Measurements from ENCODE around the gene TRIM41. TPM values are rescaled to one million over a fixed set of nuclear protein-coding genes. Genes with fewer than 3 reads are reported as not detected.

The TRIM41 gene
- total and polyA plus RNA-seq, 2 of the 13 experiments (the other 11 are each of a cell fraction or from before 2014, with no cell fraction given): 10.2 to 16.7 TPM

GRCh38 chr5:181243564-181244343 lies 20.7 kb downstream of the TRIM41 start, which contains the start of gene RACK1 (continued):
- TF ChIP-seq ZNF670 (CRISPR knock-in tag; IDR thresholded peaks at IDR 0.05; ENCODE audit: borderline replicate concordance): no peak
- TF ChIP-seq DMAP1 (CRISPR knock-in tag; IDR thresholded peaks at IDR 0.05): peak; percentile 96
- TF ChIP-seq TBX2 (CRISPR knock-in tag; IDR thresholded peaks at IDR 0.05; ENCODE audit: borderline replicate concordance): no peak
- peak; percentile 61; the same call in 1 of the 2 replicates for TF ChIP-seq KDM5A (IDR thresholded peaks at IDR 0.05; ENCODE audit: borderline replicate concordance, low read length)
- TF ChIP-seq SIN3A (IDR thresholded peaks at IDR 0.05; ENCODE audit: borderline replicate concordance, low read depth, low read length): 0 out of 2 replicates have a peak, but pooled peaks have one; percentile 29
- TF ChIP-seq NFATC3 (CRISPR knock-in tag; IDR thresholded peaks at IDR 0.05): peak; percentile 35; the same call in 1 of the 2 replicates
- TF ChIP-seq THAP7 (CRISPR knock-in tag; IDR thresholded peaks at IDR 0.05): peak; percentile 98; the same call in 1 of the 2 replicates
- peak; percentile 51; the same call in 1 of the 2 replicates for TF ChIP-seq ZNF564 (CRISPR knock-in tag; IDR thresholded peaks at IDR 0.05)
- TF ChIP-seq TOPORS (CRISPR knock-in tag; IDR thresholded peaks at IDR 0.05): peak; percentile 45; the same call in 1 of the 2 replicates
- no peak for TF ChIP-seq NFE2L1 (CRISPR knock-in tag; IDR thresholded peaks at IDR 0.05; ENCODE audit: borderline replicate concordance)
- TF ChIP-seq CREM (IDR thresholded peaks at IDR 0.05): peak; percentile 84
- no peak for TF ChIP-seq CREM (CRISPR knock-in tag; IDR thresholded peaks at IDR 0.05)
- 0 out of 2 replicates have a peak, but pooled peaks have one; percentile 19 for TF ChIP-seq NCOA2 (CRISPR knock-in tag; IDR thresholded peaks at IDR 0.05)
- peak; percentile 78; the same call in 1 of the 2 replicates for TF ChIP-seq BHLHE40 (IDR thresholded peaks at IDR 0.05; ENCODE audit: low read length)
- 0 out of 2 replicates have a peak, but pooled peaks have one; percentile 44 for TF ChIP-seq ZNF841 (CRISPR knock-in tag; IDR thresholded peaks at IDR 0.05; ENCODE audit: borderline replicate concordance)
- TF ChIP-seq BORCS8-MEF2B (CRISPR knock-in tag; IDR thresholded peaks at IDR 0.05): peak; percentile 83; the same call in 1 of the 2 replicates
- TF ChIP-seq ZFP36L1 (CRISPR knock-in tag; IDR thresholded peaks at IDR 0.05): no peak; the same call in 1 of the 2 replicates
- TF ChIP-seq ZNF614 (CRISPR knock-in tag; IDR thresholded peaks at IDR 0.05; ENCODE audit: borderline replicate concordance): 0 out of 2 replicates have a peak, but pooled peaks have one; percentile 29
- peak; percentile 92 for TF ChIP-seq MAX (IDR thresholded peaks at IDR 0.05)
- no peak for TF ChIP-seq NONO (IDR thresholded peaks at IDR 0.05)
- peak; percentile 95 for TF ChIP-seq NONO (CRISPR knock-in tag; conservative IDR thresholded peaks at IDR 0.05)
- TF ChIP-seq ZFP91 (CRISPR knock-in tag; IDR thresholded peaks at IDR 0.05; ENCODE audit: borderline replicate concordance): peak; percentile 90; the same call in 1 of the 2 replicates
- TF ChIP-seq SNAPC2 (CRISPR knock-in tag; IDR thresholded peaks at IDR 0.05): 0 out of 2 replicates have a peak, but pooled peaks have one; percentile 52
- TF ChIP-seq ZNF335 (CRISPR knock-in tag; IDR thresholded peaks at IDR 0.05): no peak; the same call in 1 of the 2 replicates
- TF ChIP-seq ZNF780A (CRISPR knock-in tag; IDR thresholded peaks at IDR 0.05): 0 out of 2 replicates have a peak, but pooled peaks have one; percentile 54
- TF ChIP-seq ZNF160 (CRISPR knock-in tag; IDR thresholded peaks at IDR 0.05): 0 out of 2 replicates have a peak, but pooled peaks have one; percentile 19
- TF ChIP-seq SALL2 (CRISPR knock-in tag; IDR thresholded peaks at IDR 0.05): peak; percentile 65; the same call in 1 of the 2 replicates
- TF ChIP-seq ZNF652 (CRISPR knock-in tag; IDR thresholded peaks at IDR 0.05; ENCODE audit: borderline replicate concordance, low read depth): no peak
- TF ChIP-seq ATRX (CRISPR knock-in tag; IDR thresholded peaks at IDR 0.05; ENCODE audit: borderline replicate concordance): no peak
